Lower leg skin (tissue), 4 donors: ENCODE data around the gene OR1L6. TPM values are rescaled to one million over a fixed set of nuclear protein-coding genes. Genes with fewer than 3 reads are reported as not detected.

Experiments
- DNase-seq, 2 donors: peaks; one replicate each; pipeline ENCODE4 v3.0.0-alpha.2; 2019; ENCODE audit warnings: low spot score in 2 of 2
- H3K4me3 ChIP-seq: fragments of 200-600 bp; sonication (generic); 2 replicates; pipeline ENCODE4 v1.5.1; 2017; ENCODE audit warnings: mild to moderate bottlenecking, low read depth; ENCODE audit not compliant: poor library complexity, severe bottlenecking
- CTCF ChIP-seq, 3 donors: fragments of 450-650 bp; IDR thresholded peaks; one replicate each; pipeline ENCODE4 v1.5.1; 2016; ENCODE audit warnings: antibody characterized with exemption in 3 of 3, mild to moderate bottlenecking in 3 of 3, moderate library complexity in 2 of 3
- POLR2A ChIP-seq, 2 donors: fragments of 450-650 bp; IDR thresholded peaks; one replicate each; pipeline ENCODE4 v1.6.1; 2016 to 2017; ENCODE audit warnings: antibody characterized with exemption in 2 of 2, mild to moderate bottlenecking in 1 of 2, moderate library complexity in 1 of 2
- WGBS, 2 donors: methylation state at CpG; one replicate each; pipeline ENCODE4 v1.1.5; 2018; 5-methylcytosine and 5-hydroxymethylcytosine counted together
- intact Hi-C: fragments of 100-400 bp; cut with DNase I; formaldehyde crosslinking; loops from one replicate; pipeline ENCODE4 v1.15.0; 2023; ENCODE audit warnings: low total_unique reads
- total RNA-seq, 4 donors: library from RNA; depleted of rRNA; stranded (reverse); fragments of >200 nt; gene quantifications; one replicate each; pipeline ENCODE4 v1.1.0, GENCODE V29; 2016

OR1L6 gene
- total RNA-seq, 4 donors from 2014 or later: not detected

GRCh38 chr9:122767817-122768216, 25.7 kb downstream of the OR1L6 start:
- no peak for DNase-seq
- H3K4me3 ChIP-seq: no peak overlapping the region
- TF ChIP-seq POLR2A (IDR thresholded peaks at IDR 0.05) (no peak), CTCF (IDR thresholded peaks at IDR 0.05) (no peak)
- WGBS, 2 donors: 65 to 77% methylated on average over 4 of the region's 4 CpGs
- intact Hi-C loops: no loop called here

GRCh38 chr9:122777052-122777451, 34.9 kb downstream of the OR1L6 start:
- no peak for DNase-seq
- no peak for TF ChIP-seq POLR2A (IDR thresholded peaks at IDR 0.05)
- TF ChIP-seq CTCF (IDR thresholded peaks at IDR 0.05): no peak
- WGBS, 2 donors: 85 to 88% methylated on average over 8 of the region's 8 CpGs
- intact Hi-C loops: no loop called here
- no peak overlapping the region for H3K4me3 ChIP-seq

GRCh38 chr9:122777935-122778627, 36.0 kb downstream of the OR1L6 start:
- DNase-seq: no peak
- WGBS, 2 donors: 67 to 78% methylated on average over 3 of the region's 3 CpGs
- H3K4me3 ChIP-seq: no peak overlapping the region
- TF ChIP-seq CTCF (IDR thresholded peaks at IDR 0.05): no peak
- no peak for TF ChIP-seq POLR2A (IDR thresholded peaks at IDR 0.05)
- intact Hi-C loops: no loop called here

GRCh38 chr9:122779181-122779580, 37.1 kb downstream of the OR1L6 start:
- intact Hi-C loops: no loop called here
- TF ChIP-seq CTCF (IDR thresholded peaks at IDR 0.05) (no peak), POLR2A (IDR thresholded peaks at IDR 0.05) (no peak)
- 86 to 88% methylated on average over 3 of the region's 3 CpGs for WGBS, 2 donors

GRCh38 chr9:122780026-122780425, 37.9 kb downstream of the OR1L6 start:
- no peak overlapping the region for H3K4me3 ChIP-seq
- DNase-seq: no peak
- no peak for TF ChIP-seq POLR2A (IDR thresholded peaks at IDR 0.05)
- TF ChIP-seq CTCF (IDR thresholded peaks at IDR 0.05): no peak
- 57 to 60% methylated on average over 4 of the region's 4 CpGs for WGBS, 2 donors
- intact Hi-C loops: no loop called here

More at GRCh38 chr9:122779181-122779580, 37.1 kb downstream of the OR1L6 start:
- no peak overlapping the region for H3K4me3 ChIP-seq
- no peak for DNase-seq

GRCh38 chr9:122781671-122782070, 39.6 kb downstream of the OR1L6 start:
- no peak for TF ChIP-seq POLR2A (IDR thresholded peaks at IDR 0.05)
- intact Hi-C loops: no loop called here
- 71 to 77% methylated on average over 3 of the region's 3 CpGs for WGBS, 2 donors
- no peak overlapping the region for H3K4me3 ChIP-seq
- peak in 1 of 2 donors; percentile 9 for DNase-seq
